MM.1S (cell line): Measurements from ENCODE around the gene DCAF15.

Experiments
- DNase-seq: peaks from one replicate; pipeline ENCODE4 v3.0.0-alpha.2; 2015
- H2AFZ ChIP-seq: fragments of 300-600 bp; sonication (generic); 2 replicates; pipeline ENCODE4 v1.6.0; 2016; ENCODE audit warnings: antibody characterized with exemption, low read length
- H3F3A ChIP-seq: fragments of 300-600 bp; sonication (generic); 2 replicates; pipeline ENCODE4 v1.6.1; 2016; ENCODE audit warnings: mild to moderate bottlenecking, antibody characterized with exemption, low read length, moderate library complexity, mixed read lengths; ENCODE audit not compliant: insufficient read depth
- H3K27ac ChIP-seq: fragments of 300-600 bp; sonication (generic); 2 replicates; pipeline ENCODE4 v1.5.1; 2016; ENCODE audit warnings: mild to moderate bottlenecking, low read length
- H3K27me3 ChIP-seq: fragments of 300-600 bp; sonication (generic); replicated peaks from 2 replicates; pipeline ENCODE4 v1.6.0; 2016; ENCODE audit warnings: low read length; ENCODE audit not compliant: insufficient read depth
- H3K36me3 ChIP-seq: fragments of 300-600 bp; sonication (generic); replicated peaks from 2 replicates; pipeline ENCODE4 v1.6.1; 2016; ENCODE audit warnings: mild to moderate bottlenecking, low read length, mixed read lengths; ENCODE audit not compliant: insufficient read depth
- H3K4me1 ChIP-seq: fragments of 300-600 bp; sonication (generic); 2 replicates; pipeline ENCODE4 v1.6.1; 2016; ENCODE audit warnings: low read length, mixed read lengths
- H3K4me2 ChIP-seq: fragments of 300-600 bp; sonication (generic); 2 replicates; pipeline ENCODE4 v1.6.0; 2016; ENCODE audit warnings: low read depth, low read length
- H3K4me3 ChIP-seq: fragments of 300-600 bp; sonication (generic); 2 replicates; pipeline ENCODE4 v1.5.1; 2016; ENCODE audit warnings: low read length, mixed read lengths
- H3K79me2 ChIP-seq: fragments of 300-600 bp; sonication (generic); 2 replicates; pipeline ENCODE4 v1.6.1; 2016; ENCODE audit warnings: mixed run types, low read length, mixed read lengths
- H3K9ac ChIP-seq: fragments of 300-600 bp; sonication (generic); 2 replicates; pipeline ENCODE4 v1.6.1; 2016; ENCODE audit warnings: low read length, mixed read lengths
- H3K9me2 ChIP-seq: fragments of 300-600 bp; sonication (generic); replicated peaks from 2 replicates; pipeline ENCODE4 v1.6.1; 2016; ENCODE audit warnings: mild to moderate bottlenecking, low read length, mixed read lengths; ENCODE audit not compliant: insufficient read depth
- H3K9me3 ChIP-seq: fragments of 300-600 bp; sonication (generic); replicated peaks from 2 replicates; pipeline ENCODE4 v1.6.1; 2016; ENCODE audit warnings: mild to moderate bottlenecking, low read length, mixed read lengths; ENCODE audit not compliant: insufficient read depth
- H4K20me1 ChIP-seq: fragments of 300-600 bp; sonication (generic); 2 replicates; pipeline ENCODE4 v1.6.1; 2016; ENCODE audit warnings: mild to moderate bottlenecking, low read length, moderate library complexity, mixed read lengths; ENCODE audit not compliant: insufficient read depth
- CTCF ChIP-seq: fragments of 300-600 bp; sonication (generic); IDR thresholded peaks from 2 replicates; pipeline ENCODE4 v1.5.1; 2016; ENCODE audit warnings: antibody characterized with exemption, low read length, mixed read lengths
- EZH2 ChIP-seq: fragments of 300-600 bp; sonication (generic); optimal IDR thresholded peaks from 2 replicates; pipeline ENCODE3; 2017; ENCODE audit warnings: low read depth, mild to moderate bottlenecking, antibody characterized with exemption, low read length, mixed read lengths
- EZH2phosphoT487 ChIP-seq: fragments of 300-600 bp; sonication (generic); IDR thresholded peaks from 2 replicates; pipeline ENCODE4 v1.6.1; 2018; ENCODE audit warnings: antibody characterized with exemption, low read length

Gene DCAF15

GRCh38 chr19:13981988-13982501, 29.7 kb downstream of the DCAF15 start:
- H4K20me1 ChIP-seq = no peaks in the 10 kb centered on the region
- peaks cover 15% of the 10 kb centered on the region for H3K4me1 ChIP-seq
- no peaks in the 10 kb centered on the region for H3K9me2 ChIP-seq
- H3F3A ChIP-seq = peaks cover 18% of the 10 kb centered on the region
- no peak overlapping the region for H3K4me3 ChIP-seq
- H3K9me3 ChIP-seq = no peaks in the 10 kb centered on the region
- no peak overlapping the region for H3K9ac ChIP-seq
- no peak overlapping the region for H2AFZ ChIP-seq
- H3K27me3 ChIP-seq = no peaks in the 10 kb centered on the region
- TF ChIP-seq EZH2phosphoT487 (no peak), CTCF (no peak), EZH2 (no peak)
- no peak overlapping the region for H3K4me2 ChIP-seq
- no peaks in the 10 kb centered on the region for H3K79me2 ChIP-seq
- H3K27ac ChIP-seq = no peak overlapping the region
- DNase-seq = no peak
- no peaks in the 10 kb centered on the region for H3K36me3 ChIP-seq

- Histone ChIP-seq H3F3A (peaks cover 18% of the 10 kb centered on the region), H3K27ac (no peak overlapping the region), H3K4me2 (no peak overlapping the region), H2AFZ (no peak overlapping the region), H3K36me3 (no peaks in the 10 kb centered on the region), H3K9me3 (no peaks in the 10 kb centered on the region), H3K9ac (no peak overlapping the region), H3K4me3 (no peak overlapping the region), H4K20me1 (no peaks in the 10 kb centered on the region), H3K9me2 (no peaks in the 10 kb centered on the region), H3K79me2 (no peaks in the 10 kb centered on the region), H3K4me1 (peaks cover 22% of the 10 kb centered on the region), H3K27me3 (no peaks in the 10 kb centered on the region)
- no peak for DNase-seq
- TF ChIP-seq EZH2 (no peak), CTCF (no peak), EZH2phosphoT487 (no peak)
Observed at GRCh38 chr19:13982773-13983172, 30.5 kb downstream of the DCAF15 start.

- peaks cover 22% of the 10 kb centered on the region for H3K4me1 ChIP-seq
- TF ChIP-seq EZH2 (no peak), EZH2phosphoT487 (no peak), CTCF (no peak)
- no peaks in the 10 kb centered on the region for H3K79me2 ChIP-seq
- H4K20me1 ChIP-seq = no peaks in the 10 kb centered on the region
- H3K36me3 ChIP-seq = no peaks in the 10 kb centered on the region
- no peaks in the 10 kb centered on the region for H3K27me3 ChIP-seq
- no peak overlapping the region for H2AFZ ChIP-seq
- H3K9me2 ChIP-seq = no peaks in the 10 kb centered on the region
- no peak for DNase-seq
- H3K27ac ChIP-seq = no peak overlapping the region
- no peak overlapping the region for H3K4me2 ChIP-seq
- no peak overlapping the region for H3K9ac ChIP-seq
- no peaks in the 10 kb centered on the region for H3K9me3 ChIP-seq
- no peak overlapping the region for H3K4me3 ChIP-seq
- H3F3A ChIP-seq = peaks cover 18% of the 10 kb centered on the region
Observed at GRCh38 chr19:13983213-13983889, 31.0 kb downstream of the DCAF15 start.
